GM19240 (cell line): ENCODE results near the gene EHMT1.
"Not testable (repeated sequence)": the region's sequence is repeated elsewhere in the genome, so short reads cannot be mapped to it uniquely, and the experiment has no call there.

Experiments
- DNase-seq: peaks from one replicate; pipeline ENCODE4 v3.0.0; 2011; ENCODE audit warnings: low spot score; ENCODE audit not compliant: insufficient read length

The EHMT1 gene

DNA sequence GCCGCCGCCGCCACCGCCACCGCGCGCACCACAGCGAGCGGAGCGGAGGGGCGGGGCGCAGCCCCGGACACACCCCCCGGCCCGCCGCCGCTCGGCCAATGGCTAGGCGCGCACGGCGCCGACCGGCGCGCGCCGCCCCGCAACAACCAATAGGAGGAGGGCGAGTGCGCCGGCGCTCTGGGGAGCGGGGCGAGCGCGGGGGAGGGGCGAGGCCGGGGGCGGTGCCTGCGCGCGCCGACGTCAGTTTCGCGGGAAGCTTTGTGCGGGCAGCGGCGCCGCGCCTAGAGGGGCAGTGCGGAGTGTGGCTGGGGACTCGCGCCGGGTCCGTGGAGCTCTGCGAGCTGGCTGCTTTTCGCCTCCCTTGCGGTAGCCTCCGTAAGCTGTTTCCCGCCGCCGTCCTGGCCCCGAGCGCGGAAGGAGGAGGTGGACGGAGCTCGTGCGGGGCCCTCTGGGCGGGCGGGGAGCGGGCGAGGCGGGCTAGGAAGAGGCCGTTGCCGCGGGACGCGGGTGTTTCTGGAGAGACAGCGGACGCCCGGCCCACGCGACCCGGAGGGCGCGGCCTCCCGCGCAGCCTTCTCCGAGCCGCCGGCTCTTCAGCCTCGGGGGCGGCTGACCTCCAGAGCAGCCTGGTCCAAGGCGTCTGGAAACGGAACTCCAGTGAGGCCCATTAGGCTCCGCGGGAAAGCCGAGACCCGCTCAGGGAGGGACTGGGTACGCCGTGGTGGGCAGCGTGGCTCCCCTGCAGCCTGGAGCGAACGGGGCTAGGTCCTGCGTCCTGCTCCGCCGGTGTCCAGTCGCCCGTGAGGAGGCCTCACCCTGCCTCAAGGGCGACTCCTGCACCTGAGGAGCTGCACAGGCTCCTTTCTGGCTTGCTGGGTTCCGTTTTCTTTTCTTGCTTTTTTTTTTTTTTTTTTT, 28.1 kb upstream of the EHMT1 start, which contains the start of gene ZMYND19:
Gene ZMYND19 (minus strand): TSS at position 44 of the 915 bp plus-strand sequence. CDS start 249 bp downstream, outside the sequence.
- peak; percentile 98 for DNase-seq

DNA sequence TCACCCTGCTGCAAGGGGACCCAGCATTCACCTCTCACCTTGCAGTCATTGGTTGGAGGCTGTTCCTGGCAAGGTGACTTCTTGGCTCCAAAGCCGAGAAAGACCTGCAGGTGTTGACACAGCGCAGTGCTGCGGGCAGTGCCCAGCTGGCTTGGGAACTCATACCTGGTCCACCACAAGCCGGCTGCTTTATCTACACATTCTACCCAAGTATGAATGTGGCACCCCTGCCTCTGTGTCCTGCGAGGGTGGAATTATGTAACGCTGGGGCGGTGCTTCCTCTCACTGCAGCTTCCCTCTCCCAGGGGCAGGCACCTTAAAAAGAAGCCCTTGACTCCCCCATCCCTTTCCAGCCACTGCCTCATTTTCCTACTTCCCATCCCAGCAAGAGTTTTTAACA, 26.0 kb upstream of the EHMT1 start:
- DNase-seq, result no peak

DNA sequence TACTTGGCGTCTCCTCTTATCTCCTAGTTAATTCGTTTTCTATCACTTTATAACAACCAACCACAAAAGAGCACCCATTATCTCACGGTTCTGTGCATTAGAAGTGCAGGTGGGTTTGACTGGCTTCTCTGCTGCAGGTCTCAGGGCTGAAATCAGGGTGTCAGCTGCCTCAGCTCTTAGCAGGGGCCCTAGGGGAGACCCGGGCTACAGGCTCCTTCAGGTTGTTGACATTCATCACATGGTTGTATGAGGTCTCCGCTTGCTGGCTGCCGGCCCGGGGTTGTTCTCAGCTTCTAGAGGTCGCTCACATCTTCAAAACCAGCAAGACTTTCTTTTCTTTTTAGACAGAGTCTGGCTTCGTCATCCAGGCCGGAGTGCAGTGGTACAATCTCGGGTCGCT, 25.6 kb upstream of the EHMT1 start:
- DNase-seq, result no peak

- not testable (repeated sequence) for DNase-seq
Observed at GRCh38 chr9:137596577-137596976, 22.2 kb upstream of the EHMT1 start.

GRCh38 chr9:137598943-137599342, 19.9 kb upstream of the EHMT1 start:
- DNase-seq, result no peak

DNA sequence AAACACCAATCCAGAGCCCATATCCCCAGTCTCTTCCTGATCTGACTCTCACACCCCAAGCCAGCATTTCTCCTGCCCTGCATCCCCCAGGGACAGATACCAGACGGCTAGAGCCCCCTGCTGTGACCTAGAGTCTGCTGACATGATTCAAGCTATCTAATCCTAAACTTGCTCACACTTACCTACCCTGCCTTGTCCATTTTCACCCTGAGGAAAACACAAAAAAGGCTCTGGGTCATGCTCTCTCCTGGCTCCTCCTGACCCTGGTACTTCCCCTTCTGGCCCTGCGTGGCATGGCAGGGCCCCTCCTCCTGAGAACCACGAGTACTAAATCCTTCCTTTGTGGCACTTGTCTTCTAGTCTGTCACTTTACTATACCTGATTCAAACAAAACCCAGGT, 16.1 kb upstream of the EHMT1 start:
- no peak for DNase-seq

- no peak for DNase-seq
Observed at GRCh38 chr9:137603879-137604278, 14.9 kb upstream of the EHMT1 start.

GRCh38 chr9:137604345-137605086, 14.3 kb upstream of the EHMT1 start:
- DNase-seq, result no peak

DNA sequence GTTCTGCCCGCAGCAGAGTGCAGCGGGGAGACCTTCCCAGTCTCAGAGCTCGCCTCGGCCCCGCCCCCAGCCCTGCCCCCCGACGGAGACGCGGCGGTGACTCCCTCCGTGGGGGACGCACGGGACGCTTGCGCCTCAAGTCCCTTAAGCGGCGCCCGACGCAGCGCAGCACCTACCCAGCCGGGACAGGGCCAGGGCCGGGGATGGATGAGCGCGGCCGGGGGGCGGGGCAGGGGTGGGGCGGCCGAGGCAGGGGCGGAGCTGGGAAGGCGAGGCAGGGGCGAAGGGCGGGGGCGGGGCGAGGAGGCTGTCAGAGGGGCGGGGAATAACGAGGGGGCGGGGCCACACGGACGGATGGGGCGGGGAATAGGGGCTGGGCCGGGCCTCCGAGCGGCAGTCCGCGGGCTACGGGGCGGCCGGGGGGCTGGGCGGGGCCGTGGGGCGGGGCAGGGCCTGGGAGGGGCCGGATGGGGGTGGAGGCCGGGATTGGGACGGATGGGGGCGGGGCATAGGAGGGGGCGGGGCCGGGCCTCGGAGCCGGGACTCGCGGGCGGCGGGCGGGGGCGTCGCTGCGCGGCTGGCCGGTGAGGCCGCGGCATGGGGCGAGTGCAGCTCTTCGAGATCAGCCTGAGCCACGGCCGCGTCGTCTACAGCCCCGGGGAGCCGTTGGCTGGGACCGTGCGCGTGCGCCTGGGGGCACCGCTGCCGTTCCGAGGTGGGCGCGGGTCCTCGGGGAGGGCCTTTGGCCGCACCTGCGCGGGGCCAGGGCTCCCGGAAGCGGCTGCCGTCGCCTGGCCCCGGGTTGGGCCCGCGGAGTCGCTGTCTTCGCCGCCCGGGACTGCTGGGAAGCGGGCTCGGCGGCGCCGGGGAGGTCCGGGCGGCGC, 13.4 kb upstream of the EHMT1 start, which contains the start of gene ARRDC1:
Gene ARRDC1 (plus strand): TSS at position 566 of the 884 bp plus-strand sequence. CDS start 32 bp downstream, at position 598.
- DNase-seq, result peak; percentile 90

- DNase-seq, result no peak
Observed at GRCh38 chr9:137606005-137606621, 12.7 kb upstream of the EHMT1 start.

- no peak for DNase-seq
Observed at GRCh38 chr9:137606734-137607138, 12.1 kb upstream of the EHMT1 start.

- no peak for DNase-seq
Observed at GRCh38 chr9:137607141-137607857, 11.5 kb upstream of the EHMT1 start.

DNA sequence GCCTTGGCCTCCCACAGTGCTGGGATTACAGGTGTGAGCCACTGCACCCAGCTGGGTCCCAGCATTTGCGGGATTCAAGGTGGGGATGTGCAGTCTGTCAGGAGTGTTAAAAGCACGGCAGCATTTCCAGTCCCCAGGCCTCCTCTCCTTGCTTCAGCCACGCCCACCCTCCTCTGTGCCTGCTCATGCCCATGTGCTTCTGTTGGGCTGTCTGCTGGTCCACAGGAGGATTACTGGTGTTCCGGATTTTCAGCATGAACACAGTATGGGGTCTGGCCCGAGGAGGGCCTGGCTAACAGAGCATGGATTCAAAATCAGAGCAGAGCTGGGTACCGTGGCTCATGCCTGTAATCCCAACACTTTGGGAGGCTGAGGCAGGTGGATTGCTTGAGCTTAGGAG, 7.9 kb upstream of the EHMT1 start:
- DNase-seq, result no peak

DNA sequence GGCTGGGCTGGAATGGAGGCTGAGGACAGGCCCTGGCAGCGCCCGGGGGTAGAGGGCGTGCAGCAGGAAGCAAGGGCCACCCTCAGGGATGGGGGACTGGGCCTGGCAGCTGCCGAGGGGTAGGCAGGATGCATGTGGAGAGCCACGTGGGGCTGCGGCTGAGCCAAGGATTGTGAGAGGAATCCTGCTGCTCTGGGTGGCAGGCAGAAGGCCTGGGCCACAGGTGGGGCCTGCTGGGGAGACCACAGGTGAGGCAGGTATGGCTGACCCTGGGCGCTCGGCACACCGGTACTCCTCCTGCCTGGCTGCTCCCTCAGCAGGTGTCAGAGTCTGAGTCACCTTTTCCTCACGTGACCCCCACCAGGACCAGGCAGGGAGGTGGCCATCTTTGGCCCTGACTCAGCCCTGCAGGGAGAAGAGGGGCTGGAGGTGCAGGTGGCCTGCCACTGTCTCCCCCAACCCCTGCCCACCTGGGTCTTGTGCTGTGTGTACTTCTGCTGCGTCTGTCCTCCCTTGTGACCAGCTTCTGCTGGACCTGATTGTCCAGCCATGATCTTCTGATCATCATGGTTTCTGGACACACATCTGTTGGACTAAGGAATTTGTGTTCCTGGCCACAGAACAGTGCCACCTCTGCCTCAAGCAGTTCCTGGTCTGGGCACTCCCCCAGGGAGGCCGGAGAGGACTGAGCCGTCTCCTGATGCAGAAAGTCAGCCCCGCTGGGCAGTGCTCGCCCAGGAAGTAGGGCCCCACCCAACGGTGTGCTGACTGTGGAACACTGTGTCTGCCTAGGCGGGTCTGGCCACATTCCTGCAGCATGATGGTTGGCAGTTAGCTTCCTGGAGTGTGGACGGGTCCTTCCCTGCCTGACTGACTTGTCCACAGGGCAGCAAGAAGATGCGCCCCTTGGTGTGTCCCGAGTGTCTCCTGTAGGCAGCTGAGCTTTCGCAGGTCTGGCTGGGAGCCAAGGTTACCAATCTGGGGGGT, 6.9 kb upstream of the EHMT1 start:
- no peak for DNase-seq

DNA sequence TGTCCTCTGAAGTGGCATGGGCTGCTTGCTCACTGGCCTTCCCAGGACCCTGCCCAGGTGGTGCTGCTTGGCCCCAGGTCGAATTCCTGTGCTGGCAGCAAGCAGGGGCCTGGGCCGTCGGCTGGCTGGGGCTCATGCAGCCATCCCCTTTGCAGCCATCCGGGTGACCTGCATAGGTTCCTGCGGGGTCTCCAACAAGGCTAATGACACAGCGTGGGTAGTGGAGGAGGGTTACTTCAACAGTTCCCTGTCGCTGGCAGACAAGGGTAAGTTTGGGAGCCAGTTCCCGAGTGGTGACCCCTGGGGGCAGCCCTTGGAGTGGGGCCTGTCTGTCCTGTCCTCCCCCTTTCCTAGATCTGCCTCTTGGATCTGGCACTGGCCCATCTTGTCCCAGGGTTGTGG, 6.1 kb upstream of the EHMT1 start:
- DNase-seq, result no peak

DNA sequence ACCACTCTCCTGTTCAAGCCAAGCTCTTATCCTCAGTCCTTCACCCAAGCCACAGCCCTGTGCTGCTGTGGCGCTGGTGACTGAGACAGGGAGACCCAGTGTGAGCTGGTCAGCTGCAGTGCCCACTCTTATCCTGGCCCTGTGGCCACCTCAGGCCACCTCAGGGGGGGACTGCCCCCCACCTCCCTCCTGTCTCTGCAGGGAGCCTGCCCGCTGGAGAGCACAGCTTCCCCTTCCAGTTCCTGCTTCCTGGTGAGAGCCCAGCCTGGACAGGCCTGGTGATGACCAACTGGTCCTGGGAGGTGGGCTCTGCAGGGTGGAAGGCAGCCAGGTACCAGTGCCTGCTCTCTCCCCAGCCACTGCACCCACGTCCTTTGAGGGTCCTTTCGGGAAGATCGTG, 5.5 kb upstream of the EHMT1 start:
- no peak for DNase-seq

DNA sequence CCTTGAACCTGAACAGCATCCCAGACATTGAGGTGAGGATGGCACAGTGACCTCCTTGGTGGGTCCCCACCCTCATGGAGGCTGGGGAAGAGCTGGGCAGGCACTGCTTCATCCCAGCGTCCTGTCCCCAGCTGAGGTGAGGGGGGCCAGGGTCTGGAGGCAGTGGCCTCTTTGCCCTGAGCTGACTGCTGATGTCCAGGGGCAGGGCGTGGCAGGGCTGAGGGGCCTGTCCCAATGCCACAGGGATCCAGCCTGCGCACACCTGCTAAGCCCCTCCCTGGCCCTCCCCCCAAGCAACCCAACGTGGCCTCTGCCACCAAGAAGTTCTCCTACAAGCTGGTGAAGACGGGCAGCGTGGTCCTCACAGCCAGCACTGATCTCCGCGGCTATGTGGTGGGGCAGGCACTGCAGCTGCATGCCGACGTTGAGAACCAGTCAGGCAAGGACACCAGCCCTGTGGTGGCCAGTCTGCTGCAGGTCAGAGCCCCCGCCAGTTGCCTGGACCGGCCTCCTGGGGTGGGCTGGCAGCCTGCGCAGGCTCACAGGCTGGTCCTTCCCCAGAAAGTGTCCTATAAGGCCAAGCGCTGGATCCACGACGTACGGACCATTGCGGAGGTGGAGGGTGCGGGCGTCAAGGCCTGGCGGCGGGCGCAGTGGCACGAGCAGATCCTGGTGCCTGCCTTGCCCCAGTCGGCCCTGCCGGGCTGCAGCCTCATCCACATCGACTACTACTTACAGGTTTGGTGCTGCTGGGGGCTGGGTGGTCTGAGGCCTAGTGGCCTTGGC, 4.9 kb upstream of the EHMT1 start:
- DNase-seq, result no peak
